ENCODE measurements around the gene PKP1. TPM values are rescaled to one million over a fixed set of nuclear protein-coding genes. Genes with fewer than 3 reads are reported as not detected.
A peak's percentile ranks its signal among the peaks of the same experiment; 100 is the strongest.

PKP1 gene
- total RNA-seq, 1 donor from 2014 or later: 409 TPM

- no peak for DNase-seq (ENCODE audit: extremely low spot score in 2 of 2)
- no peak overlapping the region for H3K27ac ChIP-seq
- no peak overlapping the region for H3K4me3 ChIP-seq
- H3K4me1 ChIP-seq: peaks cover 13% of the 10 kb centered on the region
- intact Hi-C loops (cut with DNase I): no loop called here
- no peaks in the 10 kb centered on the region for H3K27me3 ChIP-seq
- H3K9me3 ChIP-seq: no peaks in the 10 kb centered on the region
- H3K36me3 ChIP-seq: no peaks in the 10 kb centered on the region
- TF ChIP-seq POLR2AphosphoS5 (IDR thresholded peaks at IDR 0.05; ENCODE audit: insufficient read depth in 1 of 2, low read depth in 1 of 2) (no peak), POLR2A (IDR thresholded peaks at IDR 0.05) (no peak)
Measured at GRCh38 chr1:201351617-201352016, 68.3 kb downstream of the PKP1 start.

DNA sequence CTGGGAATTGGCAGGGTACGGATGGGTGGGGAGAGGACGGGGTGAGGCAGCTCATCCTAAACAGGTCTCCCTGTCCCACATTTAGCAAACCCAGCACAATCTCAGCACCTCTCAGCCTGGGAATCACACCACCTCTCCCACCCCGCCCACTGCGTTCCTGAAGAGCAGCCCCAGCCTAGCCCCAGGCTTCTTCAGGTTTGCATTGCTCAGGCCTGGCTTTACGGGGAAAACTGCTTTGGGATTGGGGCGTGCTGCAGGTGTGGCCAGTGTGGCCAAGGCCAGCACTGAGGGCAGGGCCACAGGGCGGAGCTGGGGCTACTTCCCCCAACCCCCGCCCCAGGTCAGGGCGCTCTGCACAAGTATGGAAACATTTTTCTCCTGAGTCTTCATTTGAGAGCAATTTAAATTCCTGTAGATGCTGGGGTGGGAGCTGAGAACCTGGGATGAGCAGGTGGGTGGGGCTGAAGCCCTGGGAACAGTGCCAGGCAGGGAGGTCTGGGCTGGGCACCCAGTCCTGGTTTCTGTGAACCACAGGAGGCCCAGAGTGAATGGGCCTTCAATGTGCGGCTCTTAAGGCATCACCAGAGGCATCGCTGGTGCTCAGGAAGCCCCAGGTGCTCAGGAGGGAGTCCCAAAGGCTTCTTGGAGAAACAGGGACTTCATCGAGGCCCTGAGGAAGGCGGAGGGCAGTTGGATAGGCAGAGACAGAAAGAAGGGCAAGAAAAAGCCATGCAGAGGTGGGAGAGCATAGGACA lies 70.1 kb downstream of the PKP1 start:
- H3K27ac ChIP-seq: peak overlapping the region; percentile 44
- peaks cover 13% of the 10 kb centered on the region for H3K4me1 ChIP-seq
- no peaks in the 10 kb centered on the region for H3K9me3 ChIP-seq
- no peak for DNase-seq (ENCODE audit: extremely low spot score in 2 of 2)
- no peak for TF ChIP-seq CTCF (IDR thresholded peaks at IDR 0.05)
- no peak for TF ChIP-seq POLR2A (IDR thresholded peaks at IDR 0.05)
- TF ChIP-seq POLR2AphosphoS5 (IDR thresholded peaks at IDR 0.05; ENCODE audit: insufficient read depth in 1 of 2, low read depth in 1 of 2): no peak
- H3K27me3 ChIP-seq: no peaks in the 10 kb centered on the region
- no peak overlapping the region for H3K4me3 ChIP-seq
- H3K36me3 ChIP-seq: no peaks in the 10 kb centered on the region
- intact Hi-C loops (cut with DNase I): no loop called here

DNA sequence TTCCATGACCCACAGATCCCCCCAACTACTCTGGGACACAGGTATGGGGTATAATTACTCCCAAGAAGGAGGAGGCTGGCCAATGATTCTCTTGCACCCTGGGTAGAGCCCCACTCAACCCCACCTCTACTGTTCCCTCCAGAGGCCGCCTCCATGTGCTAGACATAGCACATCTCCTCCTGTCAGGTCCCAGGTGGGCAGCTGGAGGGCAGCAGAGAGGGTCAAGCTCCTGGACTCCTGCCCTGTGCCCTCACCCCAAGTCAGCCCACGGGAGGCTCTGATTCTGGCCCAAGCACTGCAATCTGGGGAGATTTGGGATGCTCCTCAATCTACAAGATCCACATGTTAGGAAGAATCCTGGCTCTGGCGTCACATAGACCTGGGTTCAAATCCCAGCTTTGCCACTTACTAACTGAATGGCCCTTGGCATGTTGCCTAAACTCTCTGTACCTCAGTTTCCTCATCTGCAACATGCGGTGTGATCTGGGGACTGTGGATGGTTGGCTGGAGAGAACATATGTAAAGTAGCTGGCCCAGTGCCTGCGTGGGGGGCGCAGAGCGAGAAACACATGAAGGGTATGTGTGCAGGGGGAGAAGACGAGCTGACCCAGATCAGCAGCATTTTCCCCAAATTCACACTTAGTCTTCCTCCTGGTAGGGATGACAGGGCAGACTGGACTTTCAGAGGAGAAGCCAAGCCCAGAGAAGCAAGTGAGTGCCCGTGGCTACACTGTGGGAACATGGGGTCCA lies 71.0 kb downstream of the PKP1 start:
- no peaks in the 10 kb centered on the region for H3K9me3 ChIP-seq
- H3K4me1 ChIP-seq: peaks cover 18% of the 10 kb centered on the region
- no peak overlapping the region for H3K4me3 ChIP-seq
- TF ChIP-seq POLR2A (IDR thresholded peaks at IDR 0.05) (no peak), CTCF (IDR thresholded peaks at IDR 0.05) (no peak), POLR2AphosphoS5 (IDR thresholded peaks at IDR 0.05; ENCODE audit: insufficient read depth in 1 of 2, low read depth in 1 of 2) (no peak)
- no peak for DNase-seq (ENCODE audit: extremely low spot score in 2 of 2)
- H3K36me3 ChIP-seq: no peaks in the 10 kb centered on the region
- intact Hi-C loops (cut with DNase I): no loop called here
- peak overlapping the region; percentile 44 for H3K27ac ChIP-seq
- H3K27me3 ChIP-seq: no peaks in the 10 kb centered on the region

- TF ChIP-seq POLR2A (IDR thresholded peaks at IDR 0.05): no peak
- TF ChIP-seq CTCF (IDR thresholded peaks at IDR 0.05): no peak
- no peak for TF ChIP-seq POLR2AphosphoS5 (IDR thresholded peaks at IDR 0.05; ENCODE audit: insufficient read depth in 1 of 2, low read depth in 1 of 2)
- intact Hi-C loops (cut with DNase I): no loop called here
- H3K4me3 ChIP-seq: no peak overlapping the region
- peaks cover 18% of the 10 kb centered on the region for H3K4me1 ChIP-seq
- no peak for DNase-seq (ENCODE audit: extremely low spot score in 2 of 2)
- no peaks in the 10 kb centered on the region for H3K9me3 ChIP-seq
- H3K36me3 ChIP-seq: no peaks in the 10 kb centered on the region
- H3K27ac ChIP-seq: peak overlapping the region; percentile 44
- no peaks in the 10 kb centered on the region for H3K27me3 ChIP-seq
Measured at GRCh38 chr1:201354901-201355295, 71.6 kb downstream of the PKP1 start.

- intact Hi-C loops (cut with DNase I): no loop called here
- Histone ChIP-seq H3K27ac (peak overlapping the region; percentile 44), H3K36me3 (no peaks in the 10 kb centered on the region), H3K9me3 (no peaks in the 10 kb centered on the region), H3K27me3 (no peaks in the 10 kb centered on the region), H3K4me1 (peaks cover 18% of the 10 kb centered on the region), H3K4me3 (no peak overlapping the region)
- TF ChIP-seq POLR2A (IDR thresholded peaks at IDR 0.05) (no peak), POLR2AphosphoS5 (IDR thresholded peaks at IDR 0.05; ENCODE audit: insufficient read depth in 1 of 2, low read depth in 1 of 2) (no peak), CTCF (IDR thresholded peaks at IDR 0.05) (no peak)
- DNase-seq (ENCODE audit: extremely low spot score in 2 of 2): no peak
Measured at GRCh38 chr1:201355471-201355870, 72.2 kb downstream of the PKP1 start.
